ENCODE measurements around the gene BCOR. TPM values are rescaled to one million over a fixed set of nuclear protein-coding genes. Genes with fewer than 3 reads are reported as not detected.

The BCOR gene
- total and polyA plus RNA-seq, 9 of the 15 experiments (the other 6 are each of a cell fraction or from before 2014, with no cell fraction given) = 27.5 to 113 (median 37.6) TPM

DNA sequence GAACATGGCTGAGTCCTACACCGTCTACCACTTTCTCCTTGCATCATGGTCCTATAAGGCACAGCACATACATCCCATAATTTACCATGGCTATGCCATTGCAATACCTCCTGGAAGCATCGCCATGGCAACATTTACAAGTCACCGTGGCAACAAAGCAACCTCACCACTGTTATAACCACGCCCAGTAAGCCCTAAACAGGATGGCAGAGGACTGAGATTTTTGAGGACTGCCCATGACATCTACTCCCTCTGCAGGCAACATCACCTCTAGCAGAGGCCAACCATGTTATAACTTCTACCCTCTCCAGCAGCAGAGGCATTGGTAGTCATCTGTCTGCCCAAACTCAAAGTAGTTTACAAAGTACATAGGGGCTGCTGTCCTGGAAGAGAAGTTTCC lies 29.7 kb downstream of the BCOR start:
- no TSS peak for BruUV-seq (replicated peaks)
- WGBS (ENCODE audit: insufficient coverage, low coverage, missing lambda C conversion rate) = 97% methylated on average over 4 of the region's 4 CpGs
- H3K36me3 ChIP-seq (ENCODE audit: control insufficient read depth, insufficient read depth, low read length) = peaks cover 100% of the 10 kb centered on the region
- no peak overlapping the region for H3K4me3 ChIP-seq
- H3K9me1 ChIP-seq (ENCODE audit: control insufficient read depth, insufficient read depth, low read length) = peaks cover 23% of the 10 kb centered on the region
- H3K79me2 ChIP-seq (ENCODE audit: control insufficient read depth, insufficient read depth, low read length) = peaks cover 97% of the 10 kb centered on the region
- FAIRE-seq (no peak), ATAC-seq (peak; percentile 7; the same call in 2 of the 3 replicates), DNase-seq (ENCODE audit: extremely low read depth in 1 of 4, low spot score in 3 of 4) (no peak)
- in situ Hi-C loops (cut with MboI) = no loop called here
- peaks cover 8 to 14% of the 10 kb centered on the region in 2 experiments; a peak in 4 of 5 replicates for H3K4me1 ChIP-seq (replicated peaks in 1 of 2; ENCODE audit: control insufficient read depth in 2 of 2, insufficient read depth in 2 of 2, low read length in 2 of 2)
- CTCF ChIA-PET (ENCODE audit: low intra/inter-chr PET ratio) = no interaction called here
- intact Hi-C loops (cut with micrococcal nuclease) = no loop called here
- H3K9ac ChIP-seq (ENCODE audit: insufficient read depth in 1 of 2, low read depth in 2 of 2, low read length in 2 of 2) = no peak overlapping the region
- H3K27ac ChIP-seq (ENCODE audit: extremely low read depth, low read depth, low read length) = no peak overlapping the region
- H3K4me2 ChIP-seq (ENCODE audit: insufficient read depth, low read length) = no peak overlapping the region
- POLR2A ChIA-PET = interaction anchor here (0.6 to 0.9 kb wide), 2 partner anchors 13 to 24 kb away, joined by 3 read pairs; no protein-coding TSS in a partner anchor
- no peak overlapping the region for H2AFZ ChIP-seq (ENCODE audit: low read depth, low read length)
- no peak for TF ChIP-seq SIN3A (IDR thresholded peaks at IDR 0.05; ENCODE audit: borderline replicate concordance in 2 of 2, control insufficient read depth in 1 of 2, low read depth in 2 of 2, low read length in 2 of 2)
- TF ChIP-seq MCM5 (IDR thresholded peaks at IDR 0.05; ENCODE audit: low read depth) = no peak
- no peak for TF ChIP-seq PPARD (CRISPR knock-in tag; IDR thresholded peaks at IDR 0.05)
- no peak for TF ChIP-seq TBL1XR1 (IDR thresholded peaks at IDR 0.05; ENCODE audit: low read length in 2 of 2)
- no peak for TF ChIP-seq SAFB2 (IDR thresholded peaks at IDR 0.05; ENCODE audit: borderline replicate concordance, low read depth, low read length, severe bottlenecking)
- TF ChIP-seq RBBP5 (IDR thresholded peaks at IDR 0.05; ENCODE audit: borderline replicate concordance, insufficient read depth, low read length, poor library complexity, severe bottlenecking) = no peak
- no peak for TF ChIP-seq TEAD4 (IDR thresholded peaks at IDR 0.05; ENCODE audit: low read length)
- no peak for TF ChIP-seq TEAD4 (CRISPR knock-in tag; IDR thresholded peaks at IDR 0.05; ENCODE audit: borderline replicate concordance)
- TF ChIP-seq ZNF165 (CRISPR knock-in tag; IDR thresholded peaks at IDR 0.05; ENCODE audit: borderline replicate concordance) = no peak
- no peak for TF ChIP-seq ILK (tag; IDR thresholded peaks at IDR 0.05; ENCODE audit: borderline replicate concordance, low read depth)
- no peak for TF ChIP-seq ZNF57 (CRISPR knock-in tag; IDR thresholded peaks at IDR 0.05)
- no peak for TF ChIP-seq NCOA4 (IDR thresholded peaks at IDR 0.05; ENCODE audit: partially characterized antibody)
- peak; percentile 41; the same call in 1 of the 2 replicates for TF ChIP-seq BMI1 (IDR thresholded peaks at IDR 0.05; ENCODE audit: low read length)
- peak; percentile 66; the same call in 1 of the 2 replicates for TF ChIP-seq MXI1 (IDR thresholded peaks at IDR 0.05; ENCODE audit: low read depth, low read length)
- TF ChIP-seq RFX1 (IDR thresholded peaks at IDR 0.05) = peak; percentile 88
- no peak for TF ChIP-seq EGR1 (conservative IDR thresholded peaks at IDR 0.05)
- no peak for TF ChIP-seq ZNF175 (CRISPR knock-in tag; IDR thresholded peaks at IDR 0.05; ENCODE audit: low read depth)
- no peak for TF ChIP-seq TFAM (CRISPR knock-in tag; conservative IDR thresholded peaks at IDR 0.05)
- no peak for TF ChIP-seq BDP1 (IDR thresholded peaks at IDR 0.05; ENCODE audit: insufficient read depth, insufficient read length)
- TF ChIP-seq FOXJ3 (CRISPR knock-in tag; IDR thresholded peaks at IDR 0.05) = no peak
- TF ChIP-seq, protein P1, sequence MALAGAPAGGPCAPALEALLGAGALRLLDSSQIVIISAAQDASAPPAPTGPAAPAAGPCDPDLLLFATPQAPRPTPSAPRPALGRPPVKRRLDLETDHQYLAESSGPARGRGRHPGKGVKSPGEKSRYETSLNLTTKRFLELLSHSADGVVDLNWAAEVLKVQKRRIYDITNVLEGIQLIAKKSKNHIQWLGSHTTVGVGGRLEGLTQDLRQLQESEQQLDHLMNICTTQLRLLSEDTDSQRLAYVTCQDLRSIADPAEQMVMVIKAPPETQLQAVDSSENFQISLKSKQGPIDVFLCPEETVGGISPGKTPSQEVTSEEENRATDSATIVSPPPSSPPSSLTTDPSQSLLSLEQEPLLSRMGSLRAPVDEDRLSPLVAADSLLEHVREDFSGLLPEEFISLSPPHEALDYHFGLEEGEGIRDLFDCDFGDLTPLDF (CRISPR knock-in tag; IDR thresholded peaks at IDR 0.05) = no peak
- peaks cover 77% of the 10 kb centered on the region for H4K20me1 ChIP-seq (replicated peaks; ENCODE audit: control insufficient read depth, insufficient read depth, low read length)
- no peaks in the 10 kb centered on the region for H3K27me3 ChIP-seq (ENCODE audit: control insufficient read depth in 2 of 2, insufficient read depth in 2 of 2, low read length in 2 of 2)
- no peaks in the 10 kb centered on the region for H3K9me3 ChIP-seq (replicated peaks; ENCODE audit: control insufficient read depth, insufficient read depth, low read depth, low read length)
